Measurements from ENCODE around the gene KCNH2. TPM values are rescaled to one million over a fixed set of nuclear protein-coding genes. Genes with fewer than 3 reads are reported as not detected.
A peak's percentile ranks its signal among the peaks of the same experiment; 100 is the strongest.

KCNH2 gene
- total RNA-seq, 4 donors from 2014 or later: 0.33 to 0.93 (median 0.63) TPM

- WGBS, 2 donors: 17 to 24% methylated on average over 13 to 15 of the region's 15 CpGs
- H3K36me3 ChIP-seq: no peaks in the 10 kb centered on the region
- H3K27me3 ChIP-seq: no peaks in the 10 kb centered on the region
- TF ChIP-seq POLR2A (IDR thresholded peaks at IDR 0.05): no peak
- no peak for TF ChIP-seq CTCF (IDR thresholded peaks at IDR 0.05)
- peaks cover 0 to 9% of the 10 kb centered on the region in 2 donors for H3K4me1 ChIP-seq
- peak; percentile 14 to 17 for DNase-seq
- no peak overlapping the region for H3K4me3 ChIP-seq (replicated peaks in 1 of 3)
- H3K27ac ChIP-seq: no peak overlapping the region
- H3K9me3 ChIP-seq: no peaks in the 10 kb centered on the region
- intact Hi-C loops (cut with DNase I): no loop called here
Observed at GRCh38 chr7:150937848-150938561, 40.1 kb downstream of the KCNH2 start.

GRCh38 chr7:150936018-150936417 is 42.1 kb downstream of the KCNH2 start:
- 89 to 91% methylated on average over 9 of the region's 9 CpGs for WGBS, 2 donors
- TF ChIP-seq POLR2A (IDR thresholded peaks at IDR 0.05) (no peak), CTCF (IDR thresholded peaks at IDR 0.05) (no peak)
- no peak for DNase-seq
- Histone ChIP-seq H3K9me3 (no peaks in the 10 kb centered on the region), H3K4me1 (peaks cover 0 to 9% of the 10 kb centered on the region in 2 donors), H3K27ac (no peak overlapping the region), H3K27me3 (no peaks in the 10 kb centered on the region), H3K36me3 (no peaks in the 10 kb centered on the region), H3K4me3 (replicated peaks in 1 of 3) (no peak overlapping the region)
- intact Hi-C loops (cut with DNase I): no loop called here

- Histone ChIP-seq H3K4me1 (peaks cover 0 to 4% of the 10 kb centered on the region in 2 donors), H3K27ac (no peak overlapping the region), H3K36me3 (no peaks in the 10 kb centered on the region), H3K4me3 (replicated peaks in 1 of 3) (no peak overlapping the region), H3K9me3 (no peaks in the 10 kb centered on the region), H3K27me3 (no peaks in the 10 kb centered on the region)
- DNase-seq: no peak
- 45 to 57% methylated on average over 4 of the region's 4 CpGs for WGBS, 2 donors
- TF ChIP-seq CTCF (IDR thresholded peaks at IDR 0.05) (no peak), POLR2A (IDR thresholded peaks at IDR 0.05) (no peak)
- intact Hi-C loops (cut with DNase I): no loop called here
Observed at GRCh38 chr7:150935149-150935548, 43.0 kb downstream of the KCNH2 start.

- no peak overlapping the region for H3K4me3 ChIP-seq (replicated peaks in 1 of 3)
Observed at GRCh38 chr7:150934045-150934766, 43.9 kb downstream of the KCNH2 start.

More at GRCh38 chr7:150934045-150934766, 43.9 kb downstream of the KCNH2 start:
- TF ChIP-seq POLR2A (IDR thresholded peaks at IDR 0.05): no peak
- TF ChIP-seq CTCF (IDR thresholded peaks at IDR 0.05): no peak
- no peak for DNase-seq
- Histone ChIP-seq H3K4me1 (peaks cover 0 to 4% of the 10 kb centered on the region in 2 donors), H3K36me3 (no peaks in the 10 kb centered on the region), H3K27ac (no peak overlapping the region), H3K27me3 (no peaks in the 10 kb centered on the region), H3K9me3 (no peaks in the 10 kb centered on the region)
- 82 to 88% methylated on average over 6 of the region's 6 CpGs for WGBS, 2 donors
- intact Hi-C loops (cut with DNase I): no loop called here

Data from thyroid gland (tissue), 4 donors.